Spinal cord (tissue), 10 donors: ENCODE results near the gene PRR29. TPM values are rescaled to one million over a fixed set of nuclear protein-coding genes. Genes with fewer than 3 reads are reported as not detected.
"Not testable (repeated sequence)": the region's sequence is repeated elsewhere in the genome, so short reads cannot be mapped to it uniquely, and the experiment has no call there.

Experiments used
- DNase-seq, 6 donors: peaks; one replicate each; pipeline versions ENCODE4 v3.0.0 to v3.0.0-alpha.2; 2013 to 2015; ENCODE audit warnings: low spot score in 6 of 6, low read depth in 4 of 6
- H3K27ac ChIP-seq: one replicate; pipeline ENCODE4 v1.5.1; 2013; ENCODE audit warnings: low read depth, low read length, control low read depth
- H3K27me3 ChIP-seq: one replicate; pipeline ENCODE4 v1.6.1; 2013; ENCODE audit warnings: low read length; ENCODE audit not compliant: control insufficient read depth, insufficient read depth
- H3K36me3 ChIP-seq: one replicate; pipeline ENCODE4 v1.6.1; 2013; ENCODE audit warnings: low read length; ENCODE audit not compliant: control insufficient read depth, insufficient read depth
- H3K4me1 ChIP-seq: one replicate; pipeline ENCODE4 v1.6.1; 2013; ENCODE audit warnings: low read length; ENCODE audit not compliant: control insufficient read depth, insufficient read depth
- H3K4me3 ChIP-seq: one replicate; pipeline ENCODE4 v1.5.1; 2013; ENCODE audit warnings: low read depth, low read length, control low read depth
- H3K9me3 ChIP-seq: one replicate; pipeline ENCODE4 v1.6.1; 2013; ENCODE audit warnings: low read length; ENCODE audit not compliant: control insufficient read depth, insufficient read depth
- WGBS: methylation state at CpG from one replicate; pipeline ENCODE4 v1.1.5; 2013; ENCODE audit warnings: missing lambda C conversion rate; ENCODE audit not compliant: insufficient coverage; 5-methylcytosine and 5-hydroxymethylcytosine counted together
- polyA plus RNA-seq, 2 donors: library from polyadenylated mRNA; unstranded; fragments of 120-200 nt; gene quantifications; one replicate each; pipeline ENCODE4 v1.2.1, GENCODE V29; 2013; ENCODE audit not compliant: insufficient read length in 2 of 2
- total RNA-seq, 2 donors: library from RNA; depleted of rRNA in 1 of 2; stranded (reverse); fragments of 120-200 nt in 1 of 2; fragments of >200 nt in 1 of 2; gene quantifications; one replicate each; pipeline versions ENCODE4 v1.2.3 to v1.2.4, GENCODE V29; 2013 to 2014
- donor health status: healthy.

Gene PRR29
- total and polyA plus RNA-seq, 4 donors = 2.8 to 17.7 (median 12.9) TPM

- Histone ChIP-seq H3K4me1 (peaks cover 2% of the 10 kb centered on the region), H3K9me3 (no peaks in the 10 kb centered on the region), H3K36me3 (no peaks in the 10 kb centered on the region), H3K4me3 (no peak overlapping the region), H3K27me3 (no peaks in the 10 kb centered on the region), H3K27ac (no peak overlapping the region)
- WGBS = 87% methylated on average over 6 of the region's 6 CpGs
- no peak for DNase-seq
Measured at GRCh38 chr17:63973247-63973646, 24.9 kb upstream of the PRR29 start.

GRCh38 chr17:63973930-63974593, 24.1 kb upstream of the PRR29 start:
- Histone ChIP-seq H3K9me3 (no peaks in the 10 kb centered on the region), H3K36me3 (no peaks in the 10 kb centered on the region), H3K4me3 (no peak overlapping the region), H3K27ac (no peak overlapping the region), H3K27me3 (no peaks in the 10 kb centered on the region), H3K4me1 (peaks cover 2% of the 10 kb centered on the region)
- DNase-seq = no peak
- 83% methylated on average over 12 of the region's 12 CpGs for WGBS

GRCh38 chr17:63974594-63975192, 23.5 kb upstream of the PRR29 start:
- Histone ChIP-seq H3K27ac (no peak overlapping the region), H3K27me3 (no peaks in the 10 kb centered on the region), H3K4me3 (no peak overlapping the region), H3K9me3 (no peaks in the 10 kb centered on the region), H3K4me1 (peaks cover 2% of the 10 kb centered on the region), H3K36me3 (no peaks in the 10 kb centered on the region)
- no peak for DNase-seq
- WGBS = 85% methylated on average over 9 of the region's 10 CpGs

- WGBS = 86% methylated on average over 2 of the region's 2 CpGs
- Histone ChIP-seq H3K4me1 (peaks cover 7% of the 10 kb centered on the region), H3K27ac (no peak overlapping the region), H3K36me3 (no peaks in the 10 kb centered on the region), H3K4me3 (no peak overlapping the region), H3K27me3 (peaks cover 2% of the 10 kb centered on the region), H3K9me3 (no peaks in the 10 kb centered on the region)
- DNase-seq = no peak
Measured at GRCh38 chr17:63975541-63976092, 22.5 kb upstream of the PRR29 start.

GRCh38 chr17:63976702-63977101, 21.4 kb upstream of the PRR29 start:
- 71% methylated on average over 3 of the region's 3 CpGs for WGBS
- Histone ChIP-seq H3K27ac (no peak overlapping the region), H3K9me3 (peaks cover under 1% of the 10 kb centered on the region), H3K4me1 (peaks cover 7% of the 10 kb centered on the region), H3K27me3 (peaks cover 2% of the 10 kb centered on the region), H3K36me3 (no peaks in the 10 kb centered on the region), H3K4me3 (no peak overlapping the region)
- DNase-seq = no peak

GRCh38 chr17:63978272-63979200, 19.6 kb upstream of the PRR29 start:
- no peaks in the 10 kb centered on the region for H3K36me3 ChIP-seq
- DNase-seq = no peak
- 66% methylated on average over 11 of the region's 13 CpGs for WGBS
- peaks cover 2% of the 10 kb centered on the region for H3K27me3 ChIP-seq
- no peak overlapping the region for H3K27ac ChIP-seq
- H3K4me3 ChIP-seq = no peak overlapping the region
- H3K4me1 ChIP-seq = peaks cover 14% of the 10 kb centered on the region
- peaks cover 3% of the 10 kb centered on the region for H3K9me3 ChIP-seq

GRCh38 chr17:63982641-63983040, 15.5 kb upstream of the PRR29 start:
- peaks cover 24% of the 10 kb centered on the region for H3K4me1 ChIP-seq
- WGBS = 90% methylated on average over 2 of the region's 2 CpGs
- DNase-seq, H3K36me3 ChIP-seq, H3K4me3 ChIP-seq, H3K9me3 ChIP-seq, H3K27ac ChIP-seq, H3K27me3 ChIP-seq: not testable (repeated sequence)

- Histone ChIP-seq H3K9me3 (peaks cover 3% of the 10 kb centered on the region), H3K4me3 (no peak overlapping the region), H3K27me3 (peaks cover 2% of the 10 kb centered on the region), H3K4me1 (peaks cover 29% of the 10 kb centered on the region), H3K27ac (no peak overlapping the region), H3K36me3 (no peaks in the 10 kb centered on the region)
- peak in 1 of 6 donors; percentile 32 for DNase-seq
- 37% methylated on average over 7 of the region's 7 CpGs for WGBS
Measured at GRCh38 chr17:63983320-63983719, 14.8 kb upstream of the PRR29 start.

GRCh38 chr17:63984236-63984635, 13.9 kb upstream of the PRR29 start:
- H3K9me3 ChIP-seq = peaks cover 3% of the 10 kb centered on the region
- no peak overlapping the region for H3K4me3 ChIP-seq
- H3K4me1 ChIP-seq = peaks cover 39% of the 10 kb centered on the region
- peak overlapping the region; percentile 27 for H3K27ac ChIP-seq
- WGBS = 92% methylated on average over 4 of the region's 5 CpGs
- no peak for DNase-seq
- H3K27me3 ChIP-seq = peaks cover 4% of the 10 kb centered on the region
- H3K36me3 ChIP-seq = no peaks in the 10 kb centered on the region
